ENCODE measurements around the gene S100A10.

The S100A10 gene

DNA sequence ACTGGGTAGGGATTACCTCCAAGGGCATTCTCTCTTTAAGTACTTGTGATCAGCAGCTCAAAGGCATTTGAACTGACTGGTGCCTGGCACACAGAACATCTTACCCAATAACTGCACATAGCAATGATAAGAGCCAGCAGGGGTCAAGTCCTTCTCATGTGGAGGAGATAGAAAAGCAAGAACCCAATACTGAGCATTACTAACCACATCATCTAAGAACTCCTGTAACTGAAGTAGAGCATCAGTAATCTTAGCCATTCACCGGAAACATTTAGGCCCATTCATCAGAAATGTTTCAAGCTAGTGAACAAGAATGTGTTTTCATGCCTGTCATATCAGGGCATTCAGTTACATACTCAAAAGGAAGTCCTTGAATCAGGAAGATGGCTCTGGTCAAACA lies 50.8 kb downstream of the S100A10 start:
- in situ Hi-C loops (cut with MboI; ENCODE audit: low sequenced_read_pairs): no loop called here

DNA sequence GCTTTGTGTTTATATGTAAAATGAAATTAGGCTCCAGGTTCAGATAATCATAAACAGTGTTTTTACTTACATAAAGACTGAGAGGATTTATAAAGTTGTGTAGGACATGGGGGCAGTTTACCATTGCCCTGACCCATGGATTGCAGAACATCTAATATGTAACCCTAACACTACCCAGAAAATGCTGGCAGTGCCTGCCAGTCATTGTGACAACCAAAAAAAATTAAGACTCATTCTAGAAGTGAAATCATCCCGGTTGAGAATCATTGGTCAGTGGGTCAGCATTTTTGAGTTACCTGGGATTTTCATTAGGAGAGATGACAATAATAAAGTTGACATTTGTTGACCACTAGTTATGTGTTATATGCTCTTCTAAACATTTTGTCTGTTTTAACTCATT lies 53.1 kb downstream of the S100A10 start:
- in situ Hi-C loops (cut with MboI; ENCODE audit: low sequenced_read_pairs): no loop called here

DNA sequence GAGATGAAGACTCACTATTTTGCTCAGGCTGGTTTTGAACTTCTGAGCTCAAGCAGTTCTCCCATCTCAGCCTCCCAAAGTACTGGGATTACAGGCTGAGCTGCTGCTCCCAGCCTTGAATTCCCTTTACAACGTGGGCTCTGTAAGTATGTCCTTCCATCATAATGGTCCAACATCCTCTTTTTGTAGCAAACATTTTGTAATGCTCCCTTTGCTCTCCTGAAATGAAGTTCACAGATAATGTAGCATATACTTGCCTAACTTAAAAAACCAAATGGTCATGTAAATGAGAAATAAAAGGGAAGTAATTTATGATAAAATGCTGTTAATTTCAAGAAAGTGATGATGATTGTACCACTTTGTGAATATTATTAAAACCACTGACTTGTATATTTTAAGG lies 53.9 kb downstream of the S100A10 start:
- in situ Hi-C loops (cut with MboI; ENCODE audit: low sequenced_read_pairs): no loop called here

DNA sequence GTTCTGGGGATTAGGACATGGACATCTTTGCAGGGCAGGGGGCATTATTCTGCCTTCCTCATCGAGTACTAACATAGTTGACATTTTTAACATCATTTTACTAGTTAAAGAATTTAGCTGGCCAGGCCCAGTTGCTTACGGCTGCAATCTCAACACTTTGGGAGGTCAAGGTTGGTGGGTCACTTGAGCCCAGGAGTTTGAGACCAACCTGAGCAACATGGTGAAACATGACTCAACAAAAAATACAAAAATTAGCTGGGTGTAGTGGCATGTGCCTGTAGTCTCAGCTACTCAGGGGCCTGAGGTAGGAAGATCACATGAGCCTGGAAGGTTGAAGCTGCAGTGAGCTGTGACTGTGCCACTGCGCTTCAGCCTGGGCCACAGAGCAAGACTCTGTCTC lies 54.5 kb downstream of the S100A10 start:
- in situ Hi-C loops (cut with MboI; ENCODE audit: low sequenced_read_pairs): no loop called here

DNA sequence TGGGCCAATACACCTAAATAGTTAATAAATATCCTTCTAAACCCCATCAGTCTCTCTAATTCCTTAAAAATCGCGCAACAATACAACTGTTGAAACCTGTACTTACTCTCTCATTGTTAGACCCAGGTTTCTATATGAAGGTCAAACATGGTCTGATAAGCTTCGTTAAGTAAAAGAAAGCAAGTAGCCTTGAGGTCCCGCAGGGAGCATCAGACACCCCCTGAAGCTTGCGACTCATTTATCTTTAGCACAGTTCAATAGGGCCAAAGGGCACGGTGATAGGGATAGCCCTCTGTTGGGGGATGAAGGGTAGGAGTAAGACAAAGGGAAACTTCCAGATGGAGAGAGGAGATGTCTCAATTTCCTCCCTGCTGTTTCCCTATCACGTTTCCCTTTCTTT lies 57.0 kb downstream of the S100A10 start:
- in situ Hi-C loops (cut with MboI; ENCODE audit: low sequenced_read_pairs): no loop called here

DNA sequence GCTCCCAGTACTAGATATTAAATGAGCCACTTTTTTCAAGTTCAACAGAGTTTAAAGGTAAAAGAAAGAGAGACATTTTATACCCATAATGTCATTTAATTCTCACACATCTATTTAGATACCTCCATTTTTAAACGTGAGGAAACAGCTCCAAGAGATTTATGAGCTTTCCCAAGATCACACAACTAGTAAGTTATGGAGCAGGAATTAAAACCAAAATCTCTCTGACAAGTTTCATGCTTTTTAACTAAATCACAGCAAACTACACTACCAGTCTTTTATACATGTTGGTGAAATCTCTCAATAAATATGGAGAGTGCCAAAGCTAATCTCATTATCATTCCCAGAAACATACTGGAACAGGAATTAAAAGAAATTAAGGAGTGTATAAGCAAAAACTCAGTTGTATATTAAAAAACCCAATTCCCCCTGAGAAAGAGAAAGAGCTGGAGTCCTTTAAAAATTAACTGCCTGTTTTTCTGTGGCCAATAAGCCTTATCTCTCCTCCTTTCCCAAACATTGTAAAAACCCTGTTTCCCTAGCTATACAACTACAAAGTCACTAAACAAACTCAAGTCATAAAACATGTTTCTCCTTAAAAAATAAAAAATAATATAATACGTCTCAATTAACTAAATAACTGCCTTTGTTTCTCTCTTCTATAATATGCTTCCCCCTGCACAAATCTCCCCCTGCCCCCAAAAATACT lies 57.6 kb downstream of the S100A10 start:
- in situ Hi-C loops (cut with MboI; ENCODE audit: low sequenced_read_pairs): no loop called here

DNA sequence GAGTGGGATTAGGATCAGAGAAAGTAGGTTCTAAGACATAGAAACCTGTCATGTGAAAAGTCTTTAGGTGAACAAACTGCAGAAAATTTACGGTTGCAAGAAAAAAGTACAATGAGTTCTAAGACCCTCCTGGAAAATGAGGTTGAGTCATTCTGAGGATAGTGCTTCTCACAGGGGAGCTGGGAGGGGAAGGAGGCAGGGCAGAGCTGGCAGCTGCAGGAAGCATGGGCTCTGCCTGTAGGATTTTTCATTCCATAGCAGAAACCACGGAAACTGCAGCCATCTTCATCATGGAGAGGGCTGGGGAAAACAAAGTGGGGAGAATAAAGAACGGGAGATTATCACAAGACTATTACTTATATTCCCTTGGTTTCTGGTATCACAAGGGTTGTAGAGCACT lies 58.5 kb downstream of the S100A10 start:
- in situ Hi-C loops (cut with MboI; ENCODE audit: low sequenced_read_pairs): no loop called here

DNA sequence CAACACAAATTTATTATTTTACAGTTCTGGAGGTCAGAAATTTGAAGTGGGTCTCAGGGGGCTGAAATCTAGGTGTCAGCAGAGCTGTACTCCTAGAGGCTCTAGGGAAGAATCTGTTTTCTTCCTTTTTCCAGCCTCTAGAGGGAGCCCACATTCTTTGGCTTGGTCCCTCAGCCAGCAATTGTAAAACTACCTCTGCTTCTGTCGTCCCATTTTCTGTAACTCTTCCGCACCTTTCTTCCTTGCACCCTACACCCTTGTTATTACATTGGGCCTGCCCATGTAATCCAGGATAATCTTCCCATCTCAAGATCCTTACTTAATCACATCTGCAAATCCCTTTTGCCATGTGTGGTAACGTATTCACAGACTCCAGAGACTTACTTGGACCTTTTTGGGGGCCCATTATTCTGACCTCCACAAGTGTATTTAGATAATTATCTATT lies 59.6 kb downstream of the S100A10 start:
- in situ Hi-C loops (cut with MboI; ENCODE audit: low sequenced_read_pairs): no loop called here

All from hTERT RPE-1 (cell line).